Common myeloid progenitor, CD34-positive (primary cell): ENCODE measurements around the gene FAT2.

Experiments used
- CTCF ChIA-PET: fragments of 350-600 bp; sonication (Branson Sonifier 250); formaldehyde crosslinking; loops from one replicate; lab custom pipeline; 2021; ENCODE audit warnings: antibody characterized with exemption; lab: Charles Lee
- POLR2A ChIA-PET: fragments of 350-600 bp; sonication (Branson Sonifier 250); formaldehyde crosslinking; loops from one replicate; lab custom pipeline; 2021; ENCODE audit warnings: antibody characterized with exemption; lab: Charles Lee
- DNase-seq, 3 donors: peaks; one replicate each; pipeline versions ENCODE4 v3.0.0 to v3.0.0-alpha.2; 2013
- H3K27ac ChIP-seq, 2 experiments: 1 replicate in 1 of 2; 2 replicates in 1 of 2; pipeline ENCODE4 v1.7.0; 2013; ENCODE audit warnings: inconsistent platforms in 2 of 2, low read length in 2 of 2, mild to moderate bottlenecking in 2 of 2, low read depth in 1 of 2, moderate library complexity in 1 of 2; ENCODE audit not compliant: severe bottlenecking in 2 of 2, insufficient read depth in 1 of 2, poor library complexity in 1 of 2
- H3K27me3 ChIP-seq, 5 experiments: replicated peaks in 2 of 5; 1 replicate in 3 of 5; 2 replicates in 2 of 5; pipeline versions ENCODE4 v1.6.1 to v1.7.0; 2013; ENCODE audit warnings: low read length in 4 of 5, mild to moderate bottlenecking in 2 of 5, moderate library complexity in 2 of 5, inconsistent platforms in 1 of 5; ENCODE audit not compliant: insufficient read depth in 5 of 5, control insufficient read depth in 4 of 5
- H3K36me3 ChIP-seq, 4 experiments: 1 replicate in 2 of 4; 2 replicates in 2 of 4; pipeline versions ENCODE4 v1.6.1 to v1.7.0; 2013; ENCODE audit warnings: low read length in 3 of 4, control low read depth in 1 of 4, mild to moderate bottlenecking in 1 of 4; ENCODE audit not compliant: control insufficient read depth in 4 of 4, insufficient read depth in 4 of 4
- H3K4me1 ChIP-seq, 4 experiments: 1 replicate in 3 of 4; 2 replicates in 1 of 4; pipeline versions ENCODE4 v1.6.1 to v1.7.1; 2013; ENCODE audit warnings: low read length in 3 of 4, mild to moderate bottlenecking in 3 of 4, control low read depth in 1 of 4, inconsistent platforms in 1 of 4, moderate library complexity in 1 of 4; ENCODE audit not compliant: control insufficient read depth in 4 of 4, insufficient read depth in 4 of 4; ENCODE audit errors: control extremely low read depth in 1 of 4
- H3K4me3 ChIP-seq, 7 experiments: 1 replicate in 4 of 7; 2 replicates in 3 of 7; pipeline versions ENCODE4 v1.5.1 to v1.7.0; 2013; ENCODE audit warnings: mild to moderate bottlenecking in 7 of 7, low read length in 6 of 7, moderate library complexity in 6 of 7, inconsistent platforms in 2 of 7, low read depth in 2 of 7, control low read depth in 1 of 7; ENCODE audit not compliant: insufficient read depth in 4 of 7, control insufficient read depth in 1 of 7; ENCODE audit errors: extremely low read depth in 1 of 7
- H3K9me3 ChIP-seq, 5 experiments: 1 replicate in 4 of 5; 2 replicates in 1 of 5; pipeline versions ENCODE4 v1.6.1 to v1.7.1; 2013; ENCODE audit warnings: low read length in 4 of 5, mild to moderate bottlenecking in 2 of 5, inconsistent platforms in 1 of 5, low read depth in 1 of 5, moderate library complexity in 1 of 5; ENCODE audit not compliant: control insufficient read depth in 4 of 5, insufficient read depth in 2 of 5; ENCODE audit errors: control extremely low read depth in 1 of 5
- WGBS: methylation state at CpG from one replicate; pipeline ENCODE4 v1.1.5; 2013; ENCODE audit not compliant: insufficient coverage; 5-methylcytosine and 5-hydroxymethylcytosine counted together

Gene FAT2

DNA sequence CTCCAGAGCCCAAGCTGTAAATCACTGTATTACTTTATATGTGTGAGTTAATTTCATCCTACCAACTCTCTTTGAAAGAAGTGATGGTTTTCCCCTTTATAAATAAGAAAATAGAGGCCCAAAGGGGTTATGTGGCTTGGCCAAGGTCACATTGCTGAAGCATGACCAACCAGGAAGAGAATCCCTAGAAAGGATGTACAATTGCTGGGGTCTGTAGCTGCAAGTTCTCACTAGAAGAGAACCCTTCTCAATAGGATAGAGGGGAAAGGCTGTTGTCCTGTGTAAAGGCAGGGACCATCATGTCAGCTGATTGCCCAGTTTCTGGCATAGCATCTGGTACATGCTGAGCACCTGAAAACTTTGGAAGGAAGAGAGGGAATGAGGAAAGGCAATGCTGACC is 39.0 kb upstream of the FAT2 start:
- no peak overlapping the region for H3K27ac ChIP-seq
- ChIA-PET POLR2A (no interaction called here), CTCF (no interaction called here)
- DNase-seq: no peak
- H3K4me1 ChIP-seq: no peaks in the 10 kb centered on the region
- no peaks in the 10 kb centered on the region for H3K27me3 ChIP-seq
- H3K9me3 ChIP-seq: no peaks in the 10 kb centered on the region
- H3K4me3 ChIP-seq: no peak overlapping the region
- H3K36me3 ChIP-seq: no peaks in the 10 kb centered on the region

GRCh38 chr5:151628112-151628823 is 37.1 kb upstream of the FAT2 start:
- 98% methylated on average over 5 of the region's 7 CpGs for WGBS
- CTCF ChIA-PET: interaction anchor here (1.3 kb wide), 1 partner anchor 9 kb away, joined by 3 read pairs; no protein-coding TSS in a partner anchor
- DNase-seq: no peak
- Histone ChIP-seq H3K4me3 (no peak overlapping the region), H3K27ac (no peak overlapping the region), H3K27me3 (no peaks in the 10 kb centered on the region), H3K36me3 (no peaks in the 10 kb centered on the region), H3K9me3 (no peaks in the 10 kb centered on the region), H3K4me1 (no peaks in the 10 kb centered on the region)
- POLR2A ChIA-PET: no interaction called here

DNA sequence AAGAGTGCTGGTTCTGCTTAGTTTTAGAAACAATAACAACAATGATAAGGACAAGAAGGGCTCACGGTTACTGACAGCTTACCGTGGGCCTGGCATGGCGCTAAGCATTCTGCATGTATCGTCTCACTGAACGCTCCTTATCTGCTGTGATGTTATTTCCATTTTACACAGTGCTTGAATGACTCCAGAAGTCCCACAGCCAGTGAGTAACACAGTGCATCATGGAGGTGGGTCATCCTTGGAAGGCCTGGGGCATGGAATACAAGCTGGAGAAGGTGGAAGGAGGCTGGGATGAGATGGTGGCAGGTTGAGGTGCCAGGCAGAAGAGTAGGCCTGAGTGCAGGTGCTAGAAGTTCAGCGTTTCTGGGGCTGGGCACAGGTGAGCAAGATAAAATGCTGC is 36.5 kb upstream of the FAT2 start:
- no peaks in the 10 kb centered on the region for H3K36me3 ChIP-seq
- H3K27ac ChIP-seq: no peak overlapping the region
- H3K9me3 ChIP-seq: no peaks in the 10 kb centered on the region
- no peak for DNase-seq
- H3K27me3 ChIP-seq: no peaks in the 10 kb centered on the region
- ChIA-PET POLR2A (no interaction called here), CTCF (interaction anchor here (0.8 to 1.3 kb wide), 2 partner anchors 9 to 104 kb away, joined by 3 read pairs; no protein-coding TSS in a partner anchor)
- H3K4me1 ChIP-seq: no peaks in the 10 kb centered on the region
- H3K4me3 ChIP-seq: no peak overlapping the region
- 98% methylated on average over 6 of the region's 6 CpGs for WGBS

DNA sequence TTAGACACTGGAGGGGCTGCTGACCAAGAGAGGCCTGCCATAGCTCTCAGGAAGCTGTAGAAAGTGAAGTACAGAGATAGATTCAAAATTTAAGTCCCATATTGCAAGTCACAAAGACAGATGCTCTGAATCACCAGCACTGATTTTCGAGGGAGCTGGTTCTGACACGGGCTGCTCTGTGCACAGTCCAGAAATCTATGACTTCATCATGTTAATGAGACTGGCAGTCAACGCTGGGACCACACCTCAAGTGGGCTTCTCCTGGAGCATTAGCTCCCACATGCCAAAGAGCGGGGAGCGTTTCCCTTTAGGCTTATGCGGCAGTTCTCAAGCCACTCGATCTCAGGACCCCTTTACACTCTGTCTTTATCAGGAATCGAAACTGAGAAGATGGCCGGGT is 34.2 kb upstream of the FAT2 start:
- WGBS: 93% methylated on average over 9 of the region's 9 CpGs
- no peaks in the 10 kb centered on the region for H3K36me3 ChIP-seq
- H3K4me3 ChIP-seq: no peak overlapping the region
- H3K9me3 ChIP-seq: no peaks in the 10 kb centered on the region
- H3K27me3 ChIP-seq: no peaks in the 10 kb centered on the region
- H3K4me1 ChIP-seq: no peaks in the 10 kb centered on the region
- no peak overlapping the region for H3K27ac ChIP-seq
- ChIA-PET POLR2A (no interaction called here), CTCF (interaction anchor here (1.2 to 1.5 kb wide), 2 partner anchors 13 to 27 kb away, joined by 3 to 5 read pairs; no protein-coding TSS in a partner anchor)
- no peak for DNase-seq

GRCh38 chr5:151624476-151624875 is 33.3 kb upstream of the FAT2 start:
- H3K27ac ChIP-seq: no peak overlapping the region
- WGBS: 100% methylated on average over 4 of the region's 8 CpGs
- H3K27me3 ChIP-seq: no peaks in the 10 kb centered on the region
- ChIA-PET CTCF (interaction anchor here (1.5 kb wide), 1 partner anchor 28 kb away, joined by 5 read pairs; no protein-coding TSS in a partner anchor), POLR2A (no interaction called here)
- H3K9me3 ChIP-seq: no peaks in the 10 kb centered on the region
- no peaks in the 10 kb centered on the region for H3K4me1 ChIP-seq
- DNase-seq: no peak
- H3K4me3 ChIP-seq: no peak overlapping the region
- H3K36me3 ChIP-seq: no peaks in the 10 kb centered on the region

DNA sequence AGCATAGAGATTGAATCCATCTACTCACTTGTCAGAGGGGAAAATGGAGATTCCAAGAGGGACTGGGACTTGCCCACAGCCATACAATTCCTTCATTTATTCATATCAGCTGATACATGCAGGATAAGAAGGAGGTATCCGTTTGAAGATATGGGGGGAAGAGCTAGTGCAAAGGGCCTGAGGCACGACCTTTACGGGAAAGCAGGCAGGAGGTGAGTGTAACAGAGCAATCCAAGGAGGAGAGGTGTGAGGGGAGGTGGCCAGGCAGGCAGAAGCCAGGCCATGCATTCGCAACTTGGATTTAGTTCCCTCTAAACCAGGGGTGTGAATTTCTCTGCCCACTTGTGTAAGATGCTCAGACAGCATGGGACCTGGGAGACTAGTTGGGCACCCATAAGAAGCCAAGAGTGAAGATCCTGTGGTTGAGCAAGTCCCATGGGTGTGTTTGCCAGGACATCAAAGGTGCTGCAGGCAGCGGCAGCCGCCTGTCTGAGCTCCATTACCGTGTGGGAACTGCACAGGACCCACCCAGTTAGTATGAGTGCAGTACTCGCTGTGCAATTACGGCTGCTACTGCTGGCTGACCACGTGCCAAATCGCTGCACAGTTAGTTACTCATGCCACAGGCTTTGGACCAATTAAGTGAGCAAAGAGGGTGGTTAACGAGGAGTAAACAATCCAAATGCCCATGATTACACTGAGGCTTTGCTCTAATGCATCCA is 31.4 kb upstream of the FAT2 start:
- Histone ChIP-seq H3K9me3 (no peaks in the 10 kb centered on the region), H3K36me3 (no peaks in the 10 kb centered on the region), H3K4me1 (no peaks in the 10 kb centered on the region), H3K27ac (no peak overlapping the region), H3K27me3 (peaks cover 0 to 4% (median 0%) of the 10 kb centered on the region in 5 experiments), H3K4me3 (no peak overlapping the region)
- no peak for DNase-seq
- WGBS: 96% methylated on average over 11 of the region's 12 CpGs
- ChIA-PET POLR2A (no interaction called here), CTCF (no interaction called here)

- Histone ChIP-seq H3K9me3 (no peaks in the 10 kb centered on the region), H3K27ac (no peak overlapping the region), H3K27me3 (peaks cover 0 to 4% (median 0%) of the 10 kb centered on the region in 5 experiments), H3K4me1 (no peaks in the 10 kb centered on the region), H3K36me3 (no peaks in the 10 kb centered on the region), H3K4me3 (no peak overlapping the region)
- no peak for DNase-seq
- ChIA-PET POLR2A (no interaction called here), CTCF (interaction anchor here (1.0 to 1.4 kb wide), 2 partner anchors 20 to 73 kb away, joined by 3 to 4 read pairs; no protein-coding TSS in a partner anchor)
- WGBS: 87% methylated on average over 6 of the region's 6 CpGs
Observed at GRCh38 chr5:151620461-151620840, 29.3 kb upstream of the FAT2 start.
